Amniotic epithelial cell (primary cell): ENCODE results near the gene SELENOI.
"Not testable (repeated sequence)": the region's sequence is repeated elsewhere in the genome, so short reads cannot be mapped to it uniquely, and the experiment has no call there.

Experiments used
- DNase-seq: peaks from one replicate; pipeline ENCODE4 v3.0.0-alpha.2; 2010; ENCODE audit warnings: low read depth

The SELENOI gene

DNA sequence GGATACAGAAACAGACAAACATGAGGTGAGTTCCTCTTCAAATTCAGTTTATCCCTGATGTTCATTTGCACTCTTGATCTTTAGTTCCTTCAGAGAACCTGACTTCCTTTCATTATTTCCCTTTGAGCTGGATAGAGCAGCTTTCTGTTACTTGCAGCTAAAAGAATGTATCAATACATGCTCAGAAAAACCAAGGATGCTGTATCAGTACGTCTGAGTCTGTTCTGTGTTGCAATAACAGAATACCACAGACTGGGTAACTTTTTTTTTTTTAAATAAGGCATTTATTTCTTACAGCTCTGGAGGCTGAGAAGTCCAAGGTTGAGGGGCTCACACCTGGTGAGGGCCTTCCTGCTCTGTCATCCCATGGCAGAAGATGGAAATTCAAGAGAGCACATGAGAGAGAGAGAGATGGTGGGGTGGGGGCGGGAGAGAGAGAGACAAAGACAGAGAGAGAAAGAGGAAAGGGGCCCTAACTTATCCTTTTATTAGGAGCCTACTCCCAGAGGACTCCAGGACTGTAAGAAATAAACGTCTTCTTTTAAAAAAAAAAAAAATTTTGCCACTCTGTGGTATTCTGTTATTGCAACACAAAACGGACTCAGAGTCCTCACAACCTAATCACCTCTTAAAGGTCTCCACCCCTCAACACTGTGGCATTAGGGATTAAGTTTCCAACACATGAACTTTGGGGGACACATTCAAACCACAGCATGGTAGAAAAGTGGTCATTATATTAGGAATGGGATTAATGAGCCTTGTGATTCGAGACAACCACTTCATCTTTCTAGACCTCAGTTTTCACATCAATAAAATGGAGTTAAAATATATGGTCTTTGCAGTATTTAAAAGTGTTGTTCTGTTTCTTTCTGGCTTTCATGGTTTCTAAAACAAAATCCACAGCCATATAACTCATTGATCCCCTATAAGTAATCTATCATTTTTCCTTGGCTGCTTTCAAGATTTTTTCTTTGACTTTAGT lies 18.4 kb upstream of the SELENOI start:
- peak; percentile 79 for DNase-seq

DNA sequence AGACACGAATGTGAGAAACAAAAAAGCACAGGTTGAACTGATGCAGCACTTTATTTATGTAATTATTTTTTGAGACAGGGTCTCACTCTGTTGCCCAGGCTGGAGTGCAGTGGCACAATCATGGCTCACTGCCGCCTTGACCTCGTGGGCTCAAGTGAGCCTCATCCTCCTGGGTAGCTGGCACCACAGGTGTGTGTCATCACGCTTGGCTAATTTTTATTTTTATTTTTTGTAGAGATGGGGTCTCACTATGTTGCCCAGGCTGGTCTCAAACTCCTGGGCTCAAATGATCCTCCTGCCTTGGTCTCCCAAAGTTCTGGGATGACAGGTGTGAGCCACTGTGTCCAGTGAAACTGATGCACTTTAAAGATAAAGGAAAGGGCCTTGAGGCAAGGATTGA lies 16.9 kb upstream of the SELENOI start:
- not testable (repeated sequence) for DNase-seq

DNA sequence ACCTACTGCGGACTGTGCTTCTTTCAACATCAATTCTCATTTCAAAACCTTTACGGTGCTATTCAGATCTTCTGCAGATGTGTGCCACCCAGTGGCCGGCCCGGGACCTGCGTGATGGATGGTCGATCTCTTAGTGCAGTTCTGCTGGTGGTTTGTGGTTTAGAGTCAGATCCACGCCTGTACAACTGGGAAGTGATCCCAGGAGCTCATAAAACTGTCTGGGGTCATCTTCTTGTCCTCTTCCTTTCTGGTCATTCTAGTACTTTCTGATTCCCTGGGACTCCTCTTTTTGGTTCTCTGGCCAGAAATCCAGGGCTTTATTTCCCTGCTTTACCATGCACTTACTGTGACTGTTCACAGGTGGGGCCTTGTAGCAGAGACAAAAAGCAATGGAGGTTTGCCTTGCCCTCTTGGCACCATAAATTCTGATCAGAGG lies 15.8 kb upstream of the SELENOI start:
- DNase-seq = peak; percentile 85

DNA sequence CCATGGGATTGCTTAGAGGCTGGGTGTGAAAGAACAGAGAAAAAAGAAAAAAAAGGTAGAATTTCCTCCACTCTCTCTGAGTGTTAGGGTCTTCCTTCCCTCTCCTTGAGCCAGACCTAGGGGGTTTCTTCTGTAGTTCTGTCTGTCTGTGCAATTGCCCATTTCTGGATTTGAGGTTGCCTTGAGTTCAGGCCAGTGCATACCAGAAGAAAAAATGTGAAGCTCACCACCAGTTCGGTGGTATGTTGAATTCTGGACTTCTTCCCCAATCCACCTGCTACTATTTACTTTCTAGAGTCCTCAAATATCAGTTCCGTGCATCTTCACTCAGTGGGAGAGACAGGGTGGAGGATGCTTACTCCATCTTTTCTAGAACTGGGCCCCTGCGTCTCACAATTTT lies 15.3 kb upstream of the SELENOI start:
- DNase-seq = no peak

DNA sequence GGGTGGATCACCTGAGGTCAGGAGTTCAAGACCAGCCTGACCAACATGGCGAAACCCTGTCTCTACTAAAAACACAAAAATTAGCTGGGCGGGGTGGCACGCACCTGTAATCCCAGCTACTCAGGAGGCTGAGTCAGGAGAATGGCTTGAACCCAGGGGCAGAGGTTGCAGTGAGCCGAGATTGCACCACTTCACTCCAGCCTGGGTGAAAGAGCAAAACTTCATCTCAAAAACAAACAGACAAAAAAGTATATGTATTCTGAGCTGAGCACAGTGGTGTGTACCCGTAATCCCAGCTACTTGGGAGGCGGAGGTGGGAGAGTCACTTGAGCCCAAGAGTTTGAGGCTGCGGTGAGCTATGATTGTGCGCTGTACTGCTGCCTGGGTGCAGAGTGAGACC lies 14.6 kb upstream of the SELENOI start:
- not testable (repeated sequence) for DNase-seq

DNA sequence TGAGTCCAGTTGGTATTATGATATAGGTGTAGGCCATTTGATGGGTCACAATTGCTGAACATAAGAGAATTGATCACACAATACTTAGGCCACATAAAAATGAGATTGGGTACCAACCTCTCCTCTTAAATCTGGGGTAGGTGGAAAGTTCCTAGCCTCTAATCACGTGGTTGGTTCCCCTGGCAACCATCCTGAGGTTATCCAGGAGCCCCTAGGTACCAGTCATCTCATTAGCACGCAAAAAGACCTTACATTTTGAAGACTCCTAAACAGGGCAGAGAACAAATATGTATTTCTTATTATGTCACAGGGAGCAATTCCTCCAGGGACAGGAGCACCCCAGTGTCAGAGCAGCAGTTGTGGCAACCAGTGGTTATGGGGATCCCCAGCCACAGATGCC lies 12.7 kb upstream of the SELENOI start:
- no peak for DNase-seq

DNA sequence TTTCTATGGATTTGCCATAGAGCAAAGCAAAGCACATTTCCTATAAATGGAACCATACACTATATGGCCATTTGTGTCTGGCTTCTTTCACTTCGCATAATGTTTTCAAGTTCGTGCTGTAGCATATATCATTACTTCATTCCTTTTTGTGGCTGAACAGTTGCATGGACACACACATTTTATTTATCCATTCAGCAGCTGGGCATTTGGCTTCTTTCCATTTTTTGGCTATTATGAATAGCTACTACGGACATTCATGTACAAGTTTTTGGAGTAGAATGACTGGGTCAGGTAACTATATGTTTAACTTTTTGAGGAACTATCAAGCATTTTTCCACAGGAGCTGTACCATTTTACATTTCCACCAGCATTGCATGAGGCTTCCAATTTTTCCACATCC lies 10.7 kb upstream of the SELENOI start:
- no peak for DNase-seq

DNA sequence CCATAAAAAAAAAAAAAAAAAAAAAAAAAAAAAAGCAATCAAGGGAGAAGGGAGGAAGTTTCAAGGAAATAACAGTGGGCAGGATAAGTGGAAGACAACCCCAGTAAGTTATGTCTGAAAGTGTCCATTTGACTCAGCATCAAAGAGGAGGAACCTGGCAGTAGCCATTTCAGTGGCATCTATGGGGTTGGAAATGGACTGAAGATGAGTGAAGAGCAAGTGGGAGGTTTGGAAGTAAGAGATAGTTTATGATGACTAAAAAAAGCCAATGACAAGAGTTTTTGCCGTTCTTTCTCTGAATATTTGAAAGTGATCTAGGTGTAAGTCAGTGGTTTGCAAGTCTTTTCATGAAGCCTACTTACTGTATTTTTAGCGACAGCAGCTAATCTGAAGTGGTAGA lies 9.2 kb upstream of the SELENOI start:
- no peak for DNase-seq

DNA sequence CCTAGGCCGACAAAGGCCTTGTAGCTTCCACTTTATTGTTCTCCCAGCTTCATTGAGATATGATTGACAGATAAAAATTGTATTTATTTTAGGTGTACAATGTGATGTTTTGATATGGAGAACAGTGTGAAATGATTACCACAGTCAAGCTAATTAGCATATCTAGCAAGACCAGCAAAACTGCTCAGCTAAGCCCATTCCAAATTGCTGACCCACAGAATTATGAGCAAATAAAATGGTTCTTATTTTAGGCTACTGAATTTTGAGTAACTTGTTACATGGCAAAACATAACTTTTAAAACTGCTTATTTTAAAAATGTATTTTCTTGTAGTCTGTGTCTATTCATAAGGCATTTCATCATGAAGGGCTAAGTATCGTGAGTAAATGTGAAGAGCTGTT lies 8.6 kb upstream of the SELENOI start:
- DNase-seq = no peak

DNA sequence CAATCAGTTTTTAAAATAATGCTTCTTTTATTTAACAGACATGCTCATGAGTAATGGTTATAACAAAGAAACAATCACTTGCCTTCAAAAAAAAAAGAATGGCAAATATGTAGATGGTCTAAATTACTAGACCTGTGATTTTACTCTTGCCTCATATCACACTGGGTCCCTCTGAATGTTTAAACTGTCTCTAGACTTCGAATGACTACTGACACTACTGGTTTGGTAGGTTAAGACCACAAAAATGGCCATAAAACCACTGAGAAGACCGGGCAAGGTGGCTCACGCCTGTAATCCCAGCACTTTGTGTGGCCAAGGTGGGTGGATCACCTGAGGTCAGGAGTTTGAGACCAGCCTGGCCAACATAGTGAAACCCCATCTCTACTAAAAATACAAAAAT lies 5.1 kb upstream of the SELENOI start:
- no peak for DNase-seq

DNA sequence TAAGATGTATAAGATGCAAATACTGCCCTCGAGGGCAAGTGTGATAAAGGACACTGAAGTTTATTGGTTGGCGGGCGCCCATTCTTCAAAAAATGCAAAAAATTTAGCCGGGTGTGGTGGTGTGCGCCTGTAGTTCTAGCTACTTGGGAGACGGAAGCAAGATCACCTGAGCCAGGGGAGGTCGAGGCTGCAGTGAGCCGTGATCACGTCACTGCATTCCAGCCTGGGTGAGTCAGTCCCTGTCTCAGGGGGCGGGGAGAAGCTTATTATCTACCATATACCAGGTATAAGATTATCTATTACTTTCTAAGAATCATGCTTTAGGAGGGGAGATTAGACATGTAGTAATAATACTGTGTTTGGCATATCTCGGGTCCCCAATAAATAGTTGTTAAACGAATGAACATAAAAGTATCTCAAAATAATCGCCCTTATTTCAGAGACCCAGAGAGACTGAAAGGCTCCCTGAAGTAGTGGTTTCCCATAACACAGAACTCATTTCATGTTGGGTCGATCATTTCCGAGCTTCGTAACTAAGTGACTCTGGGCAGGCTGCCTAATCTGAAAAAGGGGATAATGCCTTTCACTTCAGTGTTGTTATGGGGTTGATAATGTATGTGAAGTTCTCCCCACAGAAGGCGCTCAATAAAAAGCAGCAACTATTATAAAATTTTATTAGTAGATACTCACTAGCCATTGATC lies 1.2 kb upstream of the SELENOI start:
- DNase-seq = peak; percentile 54

DNA sequence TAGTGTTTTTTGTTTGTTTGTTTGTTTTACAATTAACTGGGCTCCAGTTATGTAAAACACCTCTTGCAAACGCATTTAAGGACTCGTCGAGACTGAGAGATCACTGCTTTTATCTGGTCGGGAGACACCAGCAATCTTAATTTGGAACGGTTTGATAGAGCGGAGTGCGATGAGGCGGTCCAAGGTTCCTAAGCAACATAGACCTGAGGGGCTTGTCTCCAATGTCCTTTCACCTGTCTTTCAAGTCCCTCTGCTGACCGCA lies 729 bp upstream of the SELENOI start:
- DNase-seq = no peak

DNA sequence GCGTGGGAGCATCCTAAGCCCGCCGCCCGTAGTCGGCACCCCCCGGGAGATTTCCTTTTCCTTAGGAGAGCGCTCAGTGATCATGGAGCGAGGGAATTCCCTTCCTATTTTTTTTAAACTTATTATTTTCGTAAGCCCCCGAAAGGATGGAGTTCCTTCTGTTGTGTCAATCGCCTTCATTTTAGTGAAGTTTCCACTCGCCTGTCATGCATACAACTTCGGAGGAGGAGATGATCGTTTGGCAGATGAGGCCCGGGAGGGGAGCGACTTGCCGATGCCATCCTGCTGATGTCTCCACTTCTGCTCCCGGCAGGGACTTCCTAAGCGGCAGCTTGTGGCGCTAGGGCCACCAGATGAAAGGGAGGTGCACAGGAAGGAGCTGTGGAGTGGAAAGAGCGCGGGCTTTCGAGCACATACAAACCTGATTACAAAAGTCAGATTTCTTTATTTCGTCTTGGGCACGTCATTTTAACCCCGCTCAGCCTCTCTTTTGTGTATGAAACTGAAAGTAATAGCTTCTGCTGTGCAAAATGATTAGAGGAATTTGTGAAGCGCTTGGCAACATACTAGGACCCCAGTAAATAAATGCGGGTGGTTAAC lies 611 bp downstream of the SELENOI start, which contains the start of gene ADGRF3:
ADGRF3 (minus strand) TSS at position 336 of the 600 bp plus-strand sequence. CDS start 555 bp downstream, outside the sequence.
- DNase-seq = peak; percentile 13

DNA sequence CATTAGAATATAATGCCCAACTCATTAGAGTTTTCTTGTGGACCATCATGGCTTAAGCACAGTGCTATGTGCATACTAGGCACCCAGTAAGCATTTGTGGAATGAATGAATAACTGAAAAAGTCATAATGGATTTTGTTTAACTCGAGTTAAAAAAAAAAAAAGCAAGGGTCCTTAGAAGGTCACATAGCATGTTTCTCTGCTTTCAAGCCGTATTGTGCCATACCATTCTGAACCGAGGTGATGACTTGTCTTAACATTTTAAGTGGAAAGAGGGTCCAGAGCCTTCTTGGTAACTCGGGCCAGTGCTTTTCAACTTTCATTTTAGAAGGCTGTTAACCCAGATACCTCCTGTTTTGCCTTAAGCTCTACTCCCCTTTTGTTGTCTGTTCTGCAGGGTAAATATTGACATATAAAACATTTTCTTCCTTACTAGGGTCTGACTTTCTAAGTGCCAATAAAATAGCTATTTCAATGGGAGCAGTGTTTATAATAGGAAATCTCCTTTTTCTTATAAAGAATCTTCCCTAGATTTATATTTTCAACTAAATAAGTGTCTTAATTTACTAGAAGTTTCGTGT lies 1.4 kb downstream of the SELENOI start:
- peak; percentile 18 for DNase-seq

DNA sequence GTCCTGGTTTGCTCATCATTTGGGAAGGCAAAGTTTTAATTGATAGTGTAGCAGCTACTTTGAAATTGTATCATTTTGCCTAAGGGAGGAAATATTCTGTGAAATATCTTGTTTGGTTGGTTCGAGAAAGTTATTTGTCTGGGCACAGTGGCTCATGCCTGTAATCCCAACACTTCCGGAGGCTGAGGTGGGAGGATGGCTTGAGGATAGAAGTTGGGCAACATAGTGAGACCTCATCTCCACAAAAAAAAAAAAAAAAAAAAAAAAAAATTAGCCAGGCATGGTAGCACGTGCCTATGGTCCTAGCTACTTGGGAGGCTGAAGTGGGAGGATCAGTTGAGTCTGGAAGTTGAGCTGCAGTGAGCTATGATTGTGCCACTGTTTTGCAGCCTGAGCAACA lies 3.7 kb downstream of the SELENOI start:
- DNase-seq = peak; percentile 10

DNA sequence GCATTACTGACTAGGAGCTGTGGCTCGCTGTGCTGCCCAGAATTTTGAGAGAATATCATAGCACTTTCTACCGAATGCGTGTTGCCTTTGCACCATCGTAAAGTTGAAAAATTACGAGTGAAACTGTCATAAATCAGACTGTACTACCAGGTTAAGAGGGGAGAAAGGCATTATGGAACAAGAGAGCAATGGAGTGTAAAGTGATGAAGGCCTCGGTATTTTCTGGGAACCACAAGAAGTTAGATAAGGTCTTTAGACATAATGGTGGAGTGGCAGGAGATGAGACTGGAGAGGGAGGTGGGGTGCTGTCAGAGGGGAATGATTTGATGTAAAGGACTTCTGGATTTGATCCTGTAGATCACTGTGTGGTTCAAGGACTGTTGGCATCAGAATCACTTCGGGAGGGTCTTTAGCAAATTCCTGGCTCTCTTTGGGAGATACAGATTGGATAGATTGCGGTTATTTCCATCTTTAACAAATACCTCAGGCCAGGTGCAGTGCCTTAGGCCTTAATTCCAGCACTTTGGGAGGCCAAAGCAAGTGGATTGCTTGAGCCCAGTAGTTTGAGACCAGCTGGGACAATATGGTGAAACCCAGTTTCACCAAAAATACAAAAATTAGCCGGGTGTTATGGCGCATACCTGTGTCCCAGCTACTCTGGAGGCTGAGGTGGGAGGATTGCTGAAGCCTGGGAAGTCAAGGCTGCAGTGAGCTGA lies 5.6 kb downstream of the SELENOI start:
- DNase-seq = no peak

DNA sequence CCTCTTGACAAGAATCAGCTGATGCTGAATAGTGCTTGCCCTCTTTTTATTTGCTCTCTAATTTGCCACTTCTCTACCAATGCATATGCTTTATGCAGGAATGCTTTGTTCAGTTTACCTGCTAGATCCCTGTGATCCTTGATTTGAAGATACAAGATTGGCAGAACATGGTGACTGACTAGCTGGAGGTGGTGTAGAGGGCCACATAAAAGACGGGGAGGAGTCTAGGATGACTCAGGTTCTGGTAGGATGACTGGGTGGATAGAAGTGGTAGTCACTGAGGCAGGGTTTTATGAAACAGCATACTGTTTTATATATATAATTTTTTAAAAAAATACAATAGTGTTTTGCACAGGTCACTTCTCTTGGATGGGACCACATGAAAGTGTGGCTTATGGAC lies 6.9 kb downstream of the SELENOI start:
- DNase-seq = peak; percentile 45

DNA sequence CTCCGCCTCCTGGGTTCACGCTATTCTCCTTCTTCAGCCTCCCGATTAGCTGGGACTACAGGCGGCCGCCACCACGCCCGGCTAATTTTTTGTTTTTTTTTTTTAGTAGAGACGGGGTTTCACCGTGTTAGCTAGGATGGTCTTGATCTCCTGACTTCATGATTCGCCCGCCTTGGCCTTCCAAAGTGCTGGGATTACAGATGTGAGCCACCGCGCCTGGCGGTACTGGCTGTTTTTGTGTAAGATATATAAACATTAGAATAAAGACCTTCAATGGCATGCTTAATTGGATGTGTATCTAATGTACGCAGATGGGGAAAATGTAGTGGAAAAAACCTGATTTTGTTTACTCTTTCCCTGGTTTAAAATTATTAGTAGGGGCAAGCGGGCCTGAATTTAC lies 8.5 kb downstream of the SELENOI start:
- DNase-seq = not testable (repeated sequence)

DNA sequence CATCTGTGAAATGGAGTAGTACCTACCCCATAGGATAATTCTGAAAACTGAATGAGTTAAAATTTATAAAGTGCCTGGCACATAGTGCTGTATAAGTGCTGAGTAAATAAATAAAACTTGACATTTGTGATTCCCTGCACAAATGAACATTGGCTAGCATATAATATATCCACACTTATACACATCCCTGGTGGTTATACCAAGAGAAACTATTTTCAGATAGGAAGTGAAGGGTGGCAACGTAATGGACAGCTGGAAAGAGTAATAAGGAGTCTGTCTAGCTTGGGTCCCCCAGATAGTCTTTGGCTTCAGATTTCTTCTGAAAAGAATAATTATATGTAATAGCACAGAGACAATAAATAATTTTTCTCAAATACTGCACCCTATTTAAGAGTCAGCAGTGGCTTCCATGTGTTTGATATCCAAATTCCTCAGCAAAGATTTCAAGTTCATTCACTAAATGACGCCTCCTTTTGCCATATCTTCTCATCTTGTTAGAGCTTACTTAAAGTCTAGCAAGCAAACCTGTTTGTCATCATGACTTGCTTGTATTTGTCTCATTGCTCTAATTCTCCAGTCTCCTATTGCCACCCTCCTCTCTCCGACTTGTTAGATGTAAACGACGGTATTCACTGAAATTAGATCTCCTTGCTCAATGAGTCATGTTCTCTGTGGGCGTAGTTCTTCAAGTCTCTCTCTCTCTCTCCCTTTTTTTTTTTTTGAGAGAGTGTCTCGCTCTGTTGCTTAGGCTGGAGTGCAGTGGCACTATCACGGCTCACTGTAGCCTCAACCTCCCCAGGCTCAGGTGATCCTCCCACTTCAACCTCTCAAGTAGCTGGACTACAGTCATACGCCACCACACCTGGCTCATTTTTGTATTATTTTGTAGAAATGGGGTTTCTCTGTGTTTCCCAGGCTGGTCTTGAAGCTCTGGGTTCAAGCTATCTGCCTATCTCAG lies 9.4 kb downstream of the SELENOI start:
- DNase-seq = peak; percentile 93

DNA sequence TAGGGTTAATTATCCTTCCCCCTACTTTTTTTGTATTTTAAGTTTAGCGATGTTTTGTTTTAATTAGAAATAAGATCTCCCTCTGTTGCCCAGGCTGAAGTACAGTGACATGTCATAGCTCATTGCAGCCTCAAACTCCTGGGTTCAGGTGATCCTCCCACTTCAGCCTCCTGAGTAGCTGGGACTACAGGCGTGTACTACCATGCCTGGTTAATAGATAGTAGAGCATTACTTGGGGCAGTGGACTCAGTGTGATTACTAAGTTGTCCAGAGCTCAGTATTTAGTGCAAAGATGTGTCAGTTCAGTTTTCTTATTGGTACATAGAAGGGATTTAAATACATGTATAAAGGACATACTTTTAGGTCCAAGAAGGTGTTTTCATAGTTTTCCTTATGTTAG lies 10.2 kb downstream of the SELENOI start:
- DNase-seq = no peak

DNA sequence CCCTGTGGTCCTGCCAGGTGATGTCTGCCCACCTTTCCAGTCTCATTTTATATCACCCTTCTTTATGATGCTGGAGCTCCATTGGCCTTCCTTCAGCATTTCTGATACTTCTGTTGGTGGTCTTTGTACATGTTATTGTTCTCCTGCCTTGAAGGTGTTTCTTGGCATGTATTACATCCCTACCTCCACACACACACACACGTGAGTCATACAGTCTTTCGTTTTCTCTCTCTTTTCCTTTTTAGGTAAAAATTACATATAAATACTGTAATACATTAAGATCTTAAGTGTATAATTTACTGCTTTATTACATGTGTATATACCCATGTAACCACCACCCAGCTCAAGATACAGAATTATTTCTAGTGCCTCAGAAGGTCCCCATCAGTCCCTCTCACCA lies 10.8 kb downstream of the SELENOI start:
- peak; percentile 20 for DNase-seq
